GM21515 (cell line): ENCODE measurements around the gene EIF4G1.
"Not testable (repeated sequence)": the region's sequence is repeated elsewhere in the genome, so short reads cannot be mapped to it uniquely, and the experiment has no call there.

ENCODE experiments used
- ATAC-seq: cut with Tn5 transposase; IDR thresholded peaks from one replicate; pipeline ENCODE4 v1.9.1; 2021; ENCODE audit not compliant: unreplicated experiment

Gene EIF4G1

GRCh38 chr3:184334470-184335158 is 20.2 kb downstream of the EIF4G1 start:
- ATAC-seq: no peak

DNA sequence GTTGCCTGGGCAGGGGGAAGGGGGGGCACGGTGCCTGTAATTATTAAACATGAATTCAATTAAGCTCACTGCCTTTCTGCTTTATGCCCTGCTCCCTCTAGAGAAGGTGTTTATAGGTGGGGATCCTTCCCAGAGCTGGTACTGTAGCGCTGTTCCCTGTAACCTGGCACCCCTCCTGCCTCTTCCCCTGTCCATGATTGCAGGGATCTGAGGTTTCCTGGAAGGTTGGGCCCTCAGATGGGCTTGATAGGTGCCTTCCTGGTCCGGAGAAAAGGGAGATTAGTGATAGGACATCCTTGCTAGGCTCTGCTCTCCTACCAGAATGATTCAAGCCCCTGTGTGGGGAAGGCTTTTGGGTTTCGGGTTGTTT is 20.9 kb downstream of the EIF4G1 start:
- ATAC-seq: peak; percentile 4

DNA sequence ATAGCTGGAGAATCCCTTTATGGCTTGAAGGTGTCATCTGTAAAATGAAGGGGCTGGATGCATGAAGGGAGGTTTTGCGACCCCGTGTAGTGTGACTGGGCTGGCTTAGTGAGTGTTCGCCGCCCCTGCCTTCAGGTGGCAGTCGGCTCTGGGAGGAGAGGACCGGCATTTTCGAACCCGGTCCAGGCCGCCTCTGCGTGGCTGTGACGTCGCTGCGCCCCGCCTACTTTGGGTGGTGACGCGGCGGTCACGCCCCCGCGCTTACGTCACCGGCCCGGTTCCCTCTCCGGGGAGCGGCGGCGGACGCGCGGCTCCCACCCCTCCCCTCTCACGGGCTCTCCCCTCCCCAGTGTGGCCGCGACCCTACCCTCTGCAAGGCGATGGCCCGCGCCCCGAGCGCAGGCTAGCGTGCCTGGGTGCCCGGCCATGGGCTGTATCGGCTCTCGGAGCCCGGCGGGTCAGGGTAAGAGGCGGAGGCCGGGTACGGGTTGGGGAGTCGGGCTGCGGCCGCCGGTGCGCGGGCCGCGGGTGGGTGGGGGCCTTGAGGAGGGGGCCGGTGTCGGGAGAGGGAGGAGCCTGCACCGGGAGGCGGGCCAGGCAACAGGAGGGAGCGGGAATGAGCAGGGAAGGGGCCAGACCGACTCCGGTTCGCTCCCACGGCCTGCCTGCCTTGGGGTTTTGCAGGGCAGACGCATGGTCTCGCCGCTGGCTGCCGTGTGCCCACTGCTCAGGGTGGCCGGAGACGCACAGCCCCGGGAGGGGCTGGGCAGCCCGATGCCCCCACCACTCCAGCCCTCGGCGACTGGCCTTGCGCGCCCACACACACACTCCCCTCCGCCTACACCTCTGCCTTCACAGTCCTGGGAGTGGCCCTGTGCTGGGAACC is 21.5 kb downstream of the EIF4G1 start:
- peak; percentile 84 for ATAC-seq

DNA sequence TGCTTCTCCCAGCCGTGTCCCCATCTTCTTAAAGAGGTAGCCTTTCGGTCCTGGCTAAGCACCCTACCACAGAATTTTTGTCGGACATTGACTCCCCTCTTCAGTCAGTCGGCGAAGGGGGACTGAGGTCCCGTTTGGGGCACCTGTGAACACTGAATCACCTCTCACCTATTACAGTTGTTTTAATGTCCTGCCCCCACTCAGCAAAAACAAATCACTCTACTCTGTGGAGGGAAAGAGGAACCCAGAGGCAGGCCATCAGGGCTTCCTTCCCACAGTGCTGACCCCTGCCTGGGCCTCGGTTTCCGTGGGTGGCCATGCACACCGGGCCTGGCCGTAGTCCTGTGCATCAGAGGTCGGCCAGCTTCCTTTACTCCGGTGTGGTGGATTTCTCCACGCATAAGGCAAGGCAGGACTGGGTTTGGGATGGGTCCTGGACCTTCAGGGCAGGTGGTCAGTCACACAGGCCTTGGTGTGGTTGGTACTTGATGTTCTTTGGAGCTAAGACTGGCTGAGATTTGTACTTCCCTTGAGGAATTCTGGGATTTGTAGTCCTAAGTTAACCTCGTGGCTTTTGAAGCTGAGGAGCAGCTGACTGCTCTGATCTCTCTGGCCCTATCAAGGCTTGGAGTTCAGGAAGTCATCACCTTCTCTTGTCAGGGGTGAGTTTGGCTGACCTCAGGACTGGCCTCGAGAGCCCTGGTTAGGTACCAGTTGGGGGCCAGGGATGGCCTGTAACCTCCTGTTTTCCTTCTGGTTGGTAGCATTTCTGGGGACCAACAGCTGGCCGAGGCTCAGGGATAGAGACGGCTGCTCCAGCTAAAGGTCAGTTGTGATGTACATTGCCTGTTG is 22.4 kb downstream of the EIF4G1 start:
- ATAC-seq: no peak

GRCh38 chr3:184337399-184337714 is 23.0 kb downstream of the EIF4G1 start, which contains the start of gene FAM131A:
Gene FAM131A (plus strand): TSS chr3:184337600. CDS start chr3:184337631, 31 bp downstream.
- ATAC-seq: no peak

GRCh38 chr3:184337981-184338380 is 23.6 kb downstream of the EIF4G1 start:
- ATAC-seq: no peak

GRCh38 chr3:184338511-184338945 is 24.1 kb downstream of the EIF4G1 start:
- ATAC-seq: no peak

GRCh38 chr3:184339001-184339400 is 24.6 kb downstream of the EIF4G1 start:
- ATAC-seq: no peak

DNA sequence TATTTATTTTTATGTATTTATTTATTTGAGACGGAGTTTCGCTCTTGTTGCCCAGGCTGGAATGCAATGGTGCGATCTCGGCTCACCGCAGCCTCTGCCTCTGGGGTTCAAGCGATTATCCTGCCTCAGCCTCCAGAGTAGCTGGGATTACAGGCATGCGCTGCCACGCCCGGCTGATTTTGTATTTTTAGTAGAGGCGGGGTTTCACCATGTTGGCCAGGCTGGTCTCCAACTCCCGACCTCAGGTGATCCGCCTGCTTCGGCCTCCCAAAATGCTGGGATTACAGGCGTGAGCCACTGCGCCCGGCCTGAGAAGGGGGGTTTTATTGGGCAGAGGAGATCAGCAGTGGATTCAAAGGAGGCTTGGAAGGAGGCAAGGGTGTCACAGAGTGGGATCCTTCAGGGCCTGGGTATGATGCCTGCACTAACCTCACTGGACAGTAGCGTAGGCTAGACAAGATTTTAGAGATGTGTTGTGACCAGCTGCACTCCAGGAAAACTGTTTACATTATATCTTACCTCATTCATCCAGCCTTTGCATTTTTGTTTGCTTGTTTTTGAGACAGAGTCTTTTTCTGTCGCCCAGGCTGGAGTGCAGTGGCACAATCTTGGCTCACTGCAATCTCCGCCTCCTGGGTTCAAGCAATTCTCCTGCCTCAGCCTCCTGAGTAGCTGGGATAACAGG is 25.2 kb downstream of the EIF4G1 start:
- not testable (repeated sequence) for ATAC-seq

DNA sequence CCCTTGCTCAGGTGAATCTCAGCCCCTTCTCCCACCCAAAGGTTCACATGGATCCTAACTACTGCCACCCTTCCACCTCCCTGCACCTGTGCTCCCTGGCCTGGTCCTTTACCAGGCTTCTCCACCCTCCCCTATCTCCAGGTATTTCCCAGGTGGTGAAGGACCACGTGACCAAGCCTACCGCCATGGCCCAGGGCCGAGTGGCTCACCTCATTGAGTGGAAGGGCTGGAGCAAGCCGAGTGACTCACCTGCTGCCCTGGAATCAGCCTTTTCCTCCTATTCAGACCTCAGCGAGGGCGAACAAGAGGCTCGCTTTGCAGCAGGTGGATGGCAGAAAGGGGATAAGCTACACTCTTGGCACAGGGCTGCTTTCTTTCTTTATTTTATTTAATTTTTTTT is 27.5 kb downstream of the EIF4G1 start:
- ATAC-seq: no peak

- ATAC-seq: no peak
Measured at GRCh38 chr3:184343200-184343876, 28.9 kb downstream of the EIF4G1 start.

- no peak for ATAC-seq
Measured at GRCh38 chr3:184344579-184345316, 30.3 kb downstream of the EIF4G1 start.

DNA sequence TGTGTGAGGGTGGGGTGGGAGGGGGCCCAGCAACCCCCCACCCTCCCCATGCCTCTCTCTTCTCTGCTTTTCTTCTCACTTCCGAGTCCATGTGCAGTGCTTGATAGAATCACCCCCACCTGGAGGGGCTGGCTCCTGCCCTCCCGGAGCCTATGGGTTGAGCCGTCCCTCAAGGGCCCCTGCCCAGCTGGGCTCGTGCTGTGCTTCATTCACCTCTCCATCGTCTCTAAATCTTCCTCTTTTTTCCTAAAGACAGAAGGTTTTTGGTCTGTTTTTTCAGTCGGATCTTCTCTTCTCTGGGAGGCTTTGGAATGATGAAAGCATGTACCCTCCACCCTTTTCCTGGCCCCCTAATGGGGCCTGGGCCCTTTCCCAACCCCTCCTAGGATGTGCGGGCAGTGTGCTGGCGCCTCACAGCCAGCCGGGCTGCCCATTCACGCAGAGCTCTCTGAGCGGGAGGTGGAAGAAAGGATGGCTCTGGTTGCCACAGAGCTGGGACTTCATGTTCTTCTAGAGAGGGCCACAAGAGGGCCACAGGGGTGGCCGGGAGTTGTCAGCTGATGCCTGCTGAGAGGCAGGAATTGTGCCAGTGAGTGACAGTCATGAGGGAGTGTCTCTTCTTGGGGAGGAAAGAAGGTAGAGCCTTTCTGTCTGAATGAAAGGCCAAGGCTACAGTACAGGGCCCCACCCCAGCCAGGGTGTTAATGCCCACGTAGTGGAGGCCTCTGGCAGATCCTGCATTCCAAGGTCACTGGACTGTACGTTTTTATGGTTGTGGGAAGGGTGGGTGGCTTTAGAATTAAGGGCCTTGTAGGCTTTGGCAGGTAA is 31.1 kb downstream of the EIF4G1 start:
- ATAC-seq: no peak

DNA sequence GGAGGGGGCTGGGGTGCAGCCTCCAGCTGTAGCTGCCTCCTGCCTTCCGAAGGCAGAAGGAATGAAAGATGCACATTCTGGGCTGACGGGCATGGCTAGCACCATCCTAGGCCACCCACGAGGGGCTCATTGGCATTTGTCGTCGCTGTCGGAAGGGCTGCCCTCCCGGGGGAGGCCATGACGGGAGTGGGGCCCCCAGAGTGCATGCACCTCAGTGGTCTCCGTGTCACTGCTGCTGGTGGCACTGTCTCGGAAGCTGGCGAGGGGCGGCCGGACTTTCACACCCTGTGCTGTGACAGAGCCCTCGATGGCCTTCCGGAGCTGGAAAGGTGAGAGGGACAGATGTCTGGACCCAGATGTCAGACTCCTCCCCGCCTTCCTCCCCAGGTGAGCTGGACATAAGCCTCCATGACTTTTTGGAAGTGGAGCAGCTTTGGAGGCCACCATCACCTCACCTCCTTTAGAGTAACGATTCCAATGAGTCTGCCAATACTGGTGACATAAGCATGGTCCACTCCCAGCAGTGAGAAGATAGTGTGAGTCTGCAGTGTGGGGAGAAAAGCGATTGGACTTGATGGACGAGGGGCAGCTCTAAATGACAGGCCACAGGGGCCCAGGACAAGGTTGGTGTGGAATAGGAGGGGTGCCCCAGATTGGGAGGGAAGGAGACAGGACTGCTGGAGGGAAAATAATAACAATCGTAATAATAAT is 32.2 kb downstream of the EIF4G1 start:
- no peak for ATAC-seq

DNA sequence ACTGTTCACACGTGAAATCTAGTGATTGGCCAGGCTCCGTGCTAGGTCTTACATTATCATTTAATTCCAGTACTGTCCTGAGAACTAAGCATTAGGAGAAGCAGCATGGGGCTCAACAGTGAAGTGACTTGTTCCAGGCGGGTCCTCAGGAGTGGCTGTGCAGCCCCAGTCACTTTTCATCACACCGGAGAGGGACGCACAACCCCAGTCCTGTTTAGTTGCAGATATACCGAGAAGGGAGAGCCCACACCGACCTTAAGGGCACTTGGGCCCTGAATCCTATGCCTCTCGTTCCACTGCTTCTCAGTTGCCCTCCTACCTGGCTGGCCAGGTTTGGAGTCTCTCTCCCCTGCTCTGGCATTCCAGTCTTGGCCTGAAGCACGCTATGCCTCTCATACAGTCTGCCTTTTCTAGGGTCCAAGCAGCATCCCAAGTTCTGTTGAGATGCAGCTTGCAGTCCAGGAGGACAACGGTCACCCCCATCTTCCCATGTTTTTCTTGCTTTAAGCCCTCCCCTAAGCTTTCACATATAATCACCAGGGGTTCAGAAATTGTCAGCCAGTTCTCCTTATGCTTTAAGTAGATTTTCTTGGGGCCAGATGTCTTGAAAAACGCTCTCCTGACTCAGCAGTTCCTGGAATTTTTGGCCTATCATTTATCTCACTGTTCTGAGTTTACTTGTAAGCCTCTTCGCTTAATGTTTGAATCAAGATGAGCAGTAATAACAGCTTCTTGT is 33.1 kb downstream of the EIF4G1 start:
- no peak for ATAC-seq

- ATAC-seq: no peak
Measured at GRCh38 chr3:184348057-184348382, 33.6 kb downstream of the EIF4G1 start.
